Muscle of leg (tissue), 11 donors: ENCODE measurements around the gene HSPA12B. TPM values are rescaled to one million over a fixed set of nuclear protein-coding genes. Genes with fewer than 3 reads are reported as not detected.

Source experiments
- DNase-seq: peaks from one replicate; pipeline ENCODE4 v3.0.0; 2013
- H3K27ac ChIP-seq: one replicate; pipeline ENCODE4 v1.5.1; 2013; ENCODE audit warnings: mild to moderate bottlenecking, low read length, control low read depth
- H3K27me3 ChIP-seq: one replicate; pipeline ENCODE4 v1.6.1; 2013; ENCODE audit warnings: low read length; ENCODE audit not compliant: control insufficient read depth, insufficient read depth
- H3K36me3 ChIP-seq: one replicate; pipeline ENCODE4 v1.6.1; 2013; ENCODE audit warnings: low read length; ENCODE audit not compliant: control insufficient read depth, insufficient read depth
- H3K4me1 ChIP-seq: one replicate; pipeline ENCODE4 v1.6.1; 2013; ENCODE audit warnings: low read length; ENCODE audit not compliant: control insufficient read depth, insufficient read depth
- H3K4me3 ChIP-seq: one replicate; pipeline ENCODE4 v1.5.1; 2013; ENCODE audit warnings: low read length, control low read depth
- H3K9me3 ChIP-seq: replicated peaks from 2 replicates; pipeline ENCODE4 v1.6.1; 2013; ENCODE audit warnings: low read depth, low read length; ENCODE audit not compliant: control insufficient read depth
- WGBS: methylation state at CpG from one replicate; pipeline ENCODE4 v1.1.5; 2013; ENCODE audit warnings: missing lambda C conversion rate; ENCODE audit not compliant: insufficient coverage; 5-methylcytosine and 5-hydroxymethylcytosine counted together
- polyA plus RNA-seq, 8 donors: library from polyadenylated mRNA; unstranded; fragments of 120-200 nt; gene quantifications; one replicate each; pipeline versions ENCODE4 v1.2.1 to v1.2.3, GENCODE V29; 2013; ENCODE audit warnings: inconsistent platforms in 1 of 8, low replicate concordance in 1 of 8; ENCODE audit not compliant: insufficient read length in 8 of 8, insufficient read depth in 1 of 8
- total RNA-seq: library from RNA; stranded (reverse); fragments of 120-200 nt; gene quantifications from one replicate; pipeline ENCODE4 v1.2.4, GENCODE V29; 2013

Gene HSPA12B
- total and polyA plus RNA-seq, 9 donors, result 18.3 to 35.8 (median 28.7) TPM

DNA sequence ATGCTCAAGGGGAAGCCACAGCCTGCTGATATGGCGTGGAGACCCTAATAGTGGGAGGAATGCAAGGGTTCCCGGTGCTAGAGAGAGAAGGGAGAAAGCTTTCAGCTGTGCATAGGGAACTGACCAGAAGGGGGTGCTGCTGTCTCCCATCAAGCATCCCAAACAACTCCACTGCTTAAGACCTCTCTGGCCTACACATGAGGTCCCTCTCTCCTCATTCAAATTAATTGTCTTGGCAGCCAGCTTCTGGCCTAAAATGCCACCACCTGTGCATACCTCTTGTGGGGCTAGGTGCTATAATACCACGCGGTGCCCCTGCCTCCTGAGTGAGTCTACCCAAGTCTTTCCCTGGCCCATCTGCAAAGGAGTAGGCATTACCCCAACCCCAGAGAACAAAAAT lies 20.6 kb downstream of the HSPA12B start:
- Histone ChIP-seq H3K4me3 (no peak overlapping the region), H3K4me1 (peaks cover 3% of the 10 kb centered on the region), H3K9me3 (no peaks in the 10 kb centered on the region), H3K27ac (no peak overlapping the region), H3K36me3 (peaks cover 51% of the 10 kb centered on the region), H3K27me3 (peaks cover 9% of the 10 kb centered on the region)
- peak; percentile 85 for DNase-seq
- WGBS, result 33% methylated on average over 2 of the region's 4 CpGs

DNA sequence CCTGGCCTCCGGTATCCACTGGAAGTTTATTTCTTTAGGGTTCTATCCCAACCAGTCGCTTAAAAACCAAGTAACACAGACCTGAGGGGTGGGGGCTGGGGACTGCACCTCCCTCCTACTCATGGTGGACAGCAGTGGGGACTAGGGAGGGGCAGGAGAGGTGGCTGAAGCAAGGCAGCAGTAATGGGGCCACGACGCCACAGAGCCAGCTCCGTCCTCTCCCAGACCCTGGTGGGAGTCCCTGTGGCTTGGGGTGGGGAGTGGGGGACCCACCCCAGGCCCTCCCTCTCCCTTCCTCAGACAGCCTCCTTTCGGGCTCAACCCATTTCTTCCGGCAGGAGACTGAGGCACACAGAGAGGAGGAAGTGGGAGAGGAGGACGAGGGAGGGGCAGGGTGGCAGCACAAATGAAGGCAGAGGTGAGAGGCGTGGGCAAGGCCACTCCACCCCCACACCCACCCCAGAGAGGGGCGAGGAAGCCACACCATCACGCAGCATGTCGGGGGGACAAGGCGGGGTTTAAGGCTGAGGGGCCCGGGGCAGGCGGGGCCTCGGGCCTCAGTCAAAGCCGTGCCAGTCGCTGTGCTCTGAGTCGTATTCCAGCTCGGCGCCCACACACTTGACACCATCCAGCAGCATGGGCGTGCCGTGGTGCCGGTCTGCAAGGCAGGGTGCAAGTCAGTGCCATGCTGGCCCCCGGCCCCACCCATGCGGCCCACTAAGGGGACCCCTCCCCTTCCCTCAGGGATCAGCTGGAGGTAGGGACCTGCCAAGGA lies 21.2 kb downstream of the HSPA12B start:
- Histone ChIP-seq H3K27me3 (peaks cover 9% of the 10 kb centered on the region), H3K27ac (no peak overlapping the region), H3K36me3 (peaks cover 49% of the 10 kb centered on the region), H3K4me1 (peaks cover 3% of the 10 kb centered on the region), H3K4me3 (no peak overlapping the region), H3K9me3 (no peaks in the 10 kb centered on the region)
- 76% methylated on average over 13 of the region's 26 CpGs for WGBS
- DNase-seq, result peak; percentile 36

GRCh38 chr20:3754276-3754630 lies 21.8 kb downstream of the HSPA12B start:
- Histone ChIP-seq H3K4me3 (no peak overlapping the region), H3K27ac (no peak overlapping the region), H3K4me1 (peaks cover 6% of the 10 kb centered on the region), H3K9me3 (no peaks in the 10 kb centered on the region), H3K27me3 (peaks cover 9% of the 10 kb centered on the region), H3K36me3 (peaks cover 47% of the 10 kb centered on the region)
- WGBS, result 79% methylated on average over 14 of the region's 16 CpGs
- no peak for DNase-seq

GRCh38 chr20:3755269-3755668 lies 22.8 kb downstream of the HSPA12B start:
- Histone ChIP-seq H3K4me3 (no peak overlapping the region), H3K27me3 (peaks cover 5% of the 10 kb centered on the region), H3K9me3 (no peaks in the 10 kb centered on the region), H3K4me1 (peaks cover 4% of the 10 kb centered on the region), H3K27ac (no peak overlapping the region), H3K36me3 (peaks cover 43% of the 10 kb centered on the region)
- WGBS, result 100% methylated on average over 2 of the region's 7 CpGs
- peak; percentile 16 for DNase-seq

DNA sequence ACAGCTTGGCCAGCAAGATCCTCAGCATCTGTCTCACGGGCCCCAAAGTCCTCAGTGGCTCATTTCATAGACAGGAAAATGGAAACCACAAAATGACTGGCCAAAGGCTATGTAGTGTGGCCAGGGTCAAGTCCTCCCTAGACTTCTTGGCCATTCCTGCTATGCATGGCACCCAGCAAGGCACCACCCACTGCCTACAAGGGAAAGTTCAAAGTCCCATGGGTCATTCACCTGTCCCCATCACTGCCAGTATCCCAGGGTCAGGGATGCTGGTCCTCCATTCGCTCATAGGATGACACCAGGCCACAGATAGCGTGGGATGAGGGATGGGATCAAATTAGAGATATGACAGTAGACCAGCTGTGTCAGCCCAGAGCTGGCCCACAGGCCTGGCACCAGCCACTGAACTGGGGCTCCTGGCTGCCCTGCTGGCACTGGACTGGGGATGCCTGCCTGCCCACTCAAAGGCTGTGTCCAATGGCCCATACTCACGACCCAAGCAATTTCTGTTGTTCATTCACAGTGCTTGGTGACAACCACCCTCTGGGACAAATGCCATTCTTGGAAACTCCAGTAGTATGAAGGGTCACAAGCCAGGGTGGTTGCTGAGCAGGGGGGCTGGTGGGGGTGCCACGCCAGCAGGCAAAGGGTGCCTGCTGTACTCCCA lies 23.5 kb downstream of the HSPA12B start:
- Histone ChIP-seq H3K4me1 (peaks cover 4% of the 10 kb centered on the region), H3K27ac (no peak overlapping the region), H3K27me3 (peaks cover 3% of the 10 kb centered on the region), H3K9me3 (no peaks in the 10 kb centered on the region), H3K4me3 (no peak overlapping the region), H3K36me3 (peaks cover 37% of the 10 kb centered on the region)
- WGBS, result 83% methylated on average over 2 of the region's 5 CpGs
- DNase-seq, result peak; percentile 26

DNA sequence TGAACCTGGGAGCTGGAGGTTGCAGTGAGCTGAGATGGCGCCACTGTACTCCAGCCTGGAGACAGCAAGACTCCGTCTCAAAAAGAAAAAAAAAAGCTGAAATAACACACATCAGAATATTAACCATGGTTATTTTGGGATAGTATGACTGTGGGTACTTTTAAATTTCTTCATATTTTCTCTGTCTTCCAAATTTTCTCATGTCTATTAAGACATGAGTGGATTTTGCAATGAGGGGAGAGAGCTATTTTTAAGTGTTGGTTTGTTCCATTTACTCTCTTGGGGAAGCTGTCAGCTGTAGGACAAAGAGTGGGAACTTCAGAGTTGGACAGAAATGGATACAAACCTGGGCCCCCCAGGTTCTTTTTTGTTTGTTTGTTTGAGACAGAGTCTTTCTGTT lies 24.8 kb downstream of the HSPA12B start:
- H3K27me3 ChIP-seq, result no peaks in the 10 kb centered on the region
- WGBS, result no CpG with 5 or more reads among the region's 2 CpGs
- H3K27ac ChIP-seq, result no peak overlapping the region
- peaks cover 4% of the 10 kb centered on the region for H3K4me1 ChIP-seq
- H3K9me3 ChIP-seq, result no peaks in the 10 kb centered on the region
- H3K36me3 ChIP-seq, result peaks cover 35% of the 10 kb centered on the region
- DNase-seq, result peak; percentile 37
- no peak overlapping the region for H3K4me3 ChIP-seq

DNA sequence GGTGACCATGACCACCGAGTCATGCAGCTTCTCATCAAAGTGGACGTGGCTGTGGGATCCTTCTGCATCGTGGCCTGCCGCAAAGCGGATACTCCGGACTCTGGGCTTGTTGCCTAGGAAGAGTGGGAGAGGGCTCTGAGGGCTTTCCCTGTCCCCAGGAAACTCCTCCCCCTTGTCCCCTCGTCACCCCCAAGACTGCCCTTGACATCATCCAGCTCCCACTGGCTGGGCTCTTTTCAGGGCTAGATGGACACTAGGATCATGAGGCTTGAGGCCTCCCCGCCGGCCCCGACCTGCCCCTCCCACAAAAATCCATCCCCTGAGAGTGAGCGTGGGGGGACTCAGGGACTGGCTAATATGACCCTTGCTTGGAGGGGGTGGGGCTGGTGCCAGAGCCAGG lies 26.1 kb downstream of the HSPA12B start:
- peaks cover 4% of the 10 kb centered on the region for H3K4me1 ChIP-seq
- no peak overlapping the region for H3K27ac ChIP-seq
- DNase-seq, result peak; percentile 42
- H3K9me3 ChIP-seq, result no peaks in the 10 kb centered on the region
- no peak overlapping the region for H3K4me3 ChIP-seq
- no peaks in the 10 kb centered on the region for H3K27me3 ChIP-seq
- H3K36me3 ChIP-seq, result peaks cover 31% of the 10 kb centered on the region
- 65% methylated on average over 2 of the region's 11 CpGs for WGBS

GRCh38 chr20:3759316-3759823 lies 26.9 kb downstream of the HSPA12B start:
- Histone ChIP-seq H3K27ac (no peak overlapping the region), H3K4me1 (peaks cover 11% of the 10 kb centered on the region), H3K36me3 (peaks cover 31% of the 10 kb centered on the region), H3K9me3 (no peaks in the 10 kb centered on the region), H3K27me3 (no peaks in the 10 kb centered on the region), H3K4me3 (no peak overlapping the region)
- DNase-seq, result peak; percentile 13
- WGBS, result 68% methylated on average over 11 of the region's 11 CpGs

DNA sequence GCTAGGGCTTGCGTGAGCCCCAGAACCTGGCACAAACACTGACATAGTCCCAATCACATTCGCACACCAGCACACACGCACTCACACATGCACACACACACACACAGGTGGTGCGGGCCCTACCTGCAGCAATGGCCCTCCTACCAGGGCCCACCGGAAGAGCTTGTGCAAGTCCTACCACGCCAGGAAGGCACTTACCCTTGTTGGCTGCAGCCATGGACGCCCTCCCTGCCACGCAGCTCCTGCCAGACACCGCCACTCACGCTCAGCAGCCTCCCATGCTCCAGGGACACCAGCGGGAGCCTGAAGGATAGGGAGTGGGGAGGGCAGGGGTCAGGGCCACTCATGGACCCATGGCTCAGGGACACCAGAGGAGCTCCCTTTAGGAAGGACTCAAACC lies 27.4 kb downstream of the HSPA12B start:
- Histone ChIP-seq H3K27ac (no peak overlapping the region), H3K4me1 (peaks cover 14% of the 10 kb centered on the region), H3K27me3 (no peaks in the 10 kb centered on the region), H3K36me3 (peaks cover 29% of the 10 kb centered on the region), H3K9me3 (no peaks in the 10 kb centered on the region), H3K4me3 (no peak overlapping the region)
- peak; percentile 15 for DNase-seq
- WGBS, result 89% methylated on average over 10 of the region's 11 CpGs

- peak; percentile 1 for DNase-seq
- WGBS, result 87% methylated on average over 4 of the region's 10 CpGs
- H3K27ac ChIP-seq, result no peak overlapping the region
- H3K36me3 ChIP-seq, result peaks cover 22% of the 10 kb centered on the region
- H3K4me1 ChIP-seq, result peaks cover 21% of the 10 kb centered on the region
- no peaks in the 10 kb centered on the region for H3K9me3 ChIP-seq
- H3K4me3 ChIP-seq, result no peak overlapping the region
- H3K27me3 ChIP-seq, result no peaks in the 10 kb centered on the region
These were observed 28.3 kb downstream of the HSPA12B start for GRCh38 chr20:3760655-3761348.
